ENCODE results near the gene CACNA1I. TPM values are rescaled to one million over a fixed set of nuclear protein-coding genes. Genes with fewer than 3 reads are reported as not detected.

CACNA1I gene
- total RNA-seq, 6 experiments from 2014 or later, result 0.06 TPM; not detected in 5

DNA sequence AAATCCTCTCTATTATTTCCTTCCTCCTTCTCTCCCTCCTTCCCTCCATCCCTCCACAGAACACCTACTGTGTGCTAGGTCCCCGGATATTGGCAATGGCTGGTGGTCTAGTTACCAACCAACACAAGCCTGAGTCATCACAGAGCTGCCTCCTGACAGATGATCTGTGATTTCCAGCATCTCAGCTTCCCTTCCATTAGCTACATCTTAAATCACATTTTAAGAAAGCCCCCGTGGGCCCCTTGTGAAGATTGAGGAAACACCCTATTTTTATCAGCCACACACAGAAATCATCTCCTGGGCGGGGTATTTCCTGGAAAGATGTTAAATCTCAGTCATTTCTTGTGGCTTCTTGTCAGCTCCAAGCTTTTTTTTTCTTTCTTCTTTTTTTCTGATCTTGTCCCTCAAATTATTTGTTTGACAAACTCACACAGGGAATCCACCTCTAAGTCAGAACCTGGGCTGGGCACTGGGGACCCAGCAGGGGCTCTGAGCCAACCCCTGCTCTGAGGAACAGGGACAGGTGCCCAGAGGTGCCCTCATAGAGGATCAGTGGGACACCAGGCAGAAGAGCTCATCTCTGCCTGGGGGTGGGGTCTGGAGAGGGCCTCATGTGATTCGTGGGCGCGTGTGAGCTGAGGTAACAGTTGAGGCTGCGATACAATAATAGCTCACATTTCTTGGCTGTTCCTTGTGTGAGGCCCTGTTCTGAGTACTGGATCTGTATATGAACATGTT is 42.4 kb downstream of the CACNA1I start:
- DNase-seq (no peak), ATAC-seq (no peak)
- H3K4me1 ChIP-seq, result no peaks in the 10 kb centered on the region
- H3K4me3 ChIP-seq, result no peak overlapping the region
- intact Hi-C loops (cut with DNase I), result no loop called here
- no peak for TF ChIP-seq POLR2A (IDR thresholded peaks at IDR 0.05)
- TF ChIP-seq, protein P1, sequence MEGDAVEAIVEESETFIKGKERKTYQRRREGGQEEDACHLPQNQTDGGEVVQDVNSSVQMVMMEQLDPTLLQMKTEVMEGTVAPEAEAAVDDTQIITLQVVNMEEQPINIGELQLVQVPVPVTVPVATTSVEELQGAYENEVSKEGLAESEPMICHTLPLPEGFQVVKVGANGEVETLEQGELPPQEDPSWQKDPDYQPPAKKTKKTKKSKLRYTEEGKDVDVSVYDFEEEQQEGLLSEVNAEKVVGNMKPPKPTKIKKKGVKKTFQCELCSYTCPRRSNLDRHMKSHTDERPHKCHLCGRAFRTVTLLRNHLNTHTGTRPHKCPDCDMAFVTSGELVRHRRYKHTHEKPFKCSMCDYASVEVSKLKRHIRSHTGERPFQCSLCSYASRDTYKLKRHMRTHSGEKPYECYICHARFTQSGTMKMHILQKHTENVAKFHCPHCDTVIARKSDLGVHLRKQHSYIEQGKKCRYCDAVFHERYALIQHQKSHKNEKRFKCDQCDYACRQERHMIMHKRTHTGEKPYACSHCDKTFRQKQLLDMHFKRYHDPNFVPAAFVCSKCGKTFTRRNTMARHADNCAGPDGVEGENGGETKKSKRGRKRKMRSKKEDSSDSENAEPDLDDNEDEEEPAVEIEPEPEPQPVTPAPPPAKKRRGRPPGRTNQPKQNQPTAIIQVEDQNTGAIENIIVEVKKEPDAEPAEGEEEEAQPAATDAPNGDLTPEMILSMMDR (IDR thresholded peaks at IDR 0.05), result no peak
- H3K9me3 ChIP-seq, result no peaks in the 10 kb centered on the region
- no peaks in the 10 kb centered on the region for H3K36me3 ChIP-seq
- no peaks in the 10 kb centered on the region for H3K27me3 ChIP-seq
- 59% methylated on average over 7 of the region's 7 CpGs for WGBS (ENCODE audit: insufficient coverage, low coverage, low lambda C conversion rate, missing lambda C conversion rate)
- H3K27ac ChIP-seq, result no peak overlapping the region

DNA sequence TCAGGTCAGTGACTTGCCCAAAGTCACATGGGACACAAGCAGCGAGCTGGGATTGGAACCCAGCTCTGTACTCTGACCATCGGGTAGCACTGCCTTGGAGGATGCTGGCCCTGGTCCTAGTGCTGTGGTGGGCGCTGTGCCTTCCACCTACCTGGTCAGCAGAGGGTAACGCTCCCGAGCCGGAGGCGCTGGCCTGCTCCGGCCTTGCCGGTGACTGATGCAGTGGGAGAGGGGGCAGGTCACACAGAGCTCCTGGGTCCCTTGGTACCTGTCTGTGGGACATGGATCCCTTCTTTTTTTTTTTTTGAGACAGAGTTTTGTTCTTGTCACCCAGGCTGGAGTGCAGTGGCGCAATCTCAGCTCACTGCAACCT is 43.0 kb downstream of the CACNA1I start:
- H3K9me3 ChIP-seq, result no peaks in the 10 kb centered on the region
- no peak overlapping the region for H3K4me3 ChIP-seq
- H3K27ac ChIP-seq, result no peak overlapping the region
- TF ChIP-seq, protein P1 (IDR thresholded peaks at IDR 0.05), result no peak
- TF ChIP-seq POLR2A (IDR thresholded peaks at IDR 0.05), result no peak
- H3K27me3 ChIP-seq, result no peaks in the 10 kb centered on the region
- no peaks in the 10 kb centered on the region for H3K4me1 ChIP-seq
- DNase-seq, result no peak
- ATAC-seq, result no peak
- WGBS (ENCODE audit: insufficient coverage, low coverage, low lambda C conversion rate, missing lambda C conversion rate), result 86% methylated on average over 1 of the region's 10 CpGs
- intact Hi-C loops (cut with DNase I), result no loop called here
- no peaks in the 10 kb centered on the region for H3K36me3 ChIP-seq

DNA sequence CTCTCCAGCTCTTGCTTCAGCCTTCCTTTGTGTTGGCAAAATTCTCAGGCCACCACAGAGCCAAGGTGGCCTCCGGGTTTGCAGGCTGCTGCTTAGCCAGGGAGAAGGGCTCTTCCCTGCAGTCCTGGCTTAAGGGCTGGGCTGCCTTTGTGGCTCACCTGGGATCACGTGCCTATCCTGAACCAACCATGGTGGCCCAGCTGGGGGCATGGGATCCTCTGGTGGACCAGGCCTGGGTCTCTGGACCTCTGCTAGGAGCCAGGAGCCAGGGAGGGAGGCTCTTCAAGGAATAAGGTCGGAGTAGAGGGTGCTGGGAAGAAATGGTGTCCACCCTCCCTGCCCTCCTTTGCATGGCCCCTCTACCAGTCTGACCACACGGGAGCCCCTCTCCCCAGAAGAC is 43.9 kb downstream of the CACNA1I start:
- intact Hi-C loops (cut with DNase I), result no loop called here
- Histone ChIP-seq H3K4me3 (no peak overlapping the region), H3K27me3 (no peaks in the 10 kb centered on the region), H3K36me3 (no peaks in the 10 kb centered on the region), H3K9me3 (no peaks in the 10 kb centered on the region), H3K27ac (no peak overlapping the region), H3K4me1 (no peaks in the 10 kb centered on the region)
- TF ChIP-seq, protein P1 (IDR thresholded peaks at IDR 0.05), result no peak
- no peak for TF ChIP-seq POLR2A (IDR thresholded peaks at IDR 0.05)
- 0% methylated on average over 1 of the region's 4 CpGs for WGBS (ENCODE audit: insufficient coverage, low coverage, low lambda C conversion rate, missing lambda C conversion rate)
- ATAC-seq, result no peak
- no peak for DNase-seq

DNA sequence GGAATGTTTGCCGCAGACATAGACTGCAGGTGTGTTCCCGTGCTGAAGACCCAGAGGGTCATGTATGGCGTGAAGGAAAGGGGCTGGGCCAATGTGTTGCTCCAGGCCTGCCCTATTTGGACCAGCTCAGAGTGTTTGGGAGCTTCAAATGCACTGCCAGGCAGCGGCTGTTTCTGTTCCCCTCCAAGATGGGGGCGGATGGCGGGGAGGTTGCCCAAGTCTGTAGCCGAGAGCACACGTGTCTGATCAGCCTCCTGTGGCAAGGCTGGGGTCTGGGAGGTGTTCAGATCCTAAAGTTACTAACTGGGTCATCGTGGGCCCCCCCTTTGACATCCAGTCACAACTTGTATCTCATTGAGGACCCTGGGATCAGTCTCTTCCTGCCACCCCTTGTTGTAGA is 45.5 kb downstream of the CACNA1I start:
- DNase-seq (no peak), ATAC-seq (no peak)
- H3K27ac ChIP-seq, result no peak overlapping the region
- H3K27me3 ChIP-seq, result no peaks in the 10 kb centered on the region
- H3K36me3 ChIP-seq, result no peaks in the 10 kb centered on the region
- intact Hi-C loops (cut with DNase I), result no loop called here
- no peaks in the 10 kb centered on the region for H3K4me1 ChIP-seq
- no peak overlapping the region for H3K4me3 ChIP-seq
- H3K9me3 ChIP-seq, result no peaks in the 10 kb centered on the region
- 40% methylated on average over 1 of the region's 9 CpGs for whole genome bisulfite sequencing (ENCODE audit: insufficient coverage, low coverage, low lambda C conversion rate, missing lambda C conversion rate)
- TF ChIP-seq, protein P1 (IDR thresholded peaks at IDR 0.05), result no peak
- no peak for TF ChIP-seq POLR2A (IDR thresholded peaks at IDR 0.05)
